ENCODE measurements around the gene ACSS2. TPM values are rescaled to one million over a fixed set of nuclear protein-coding genes. Genes with fewer than 3 reads are reported as not detected.

ACSS2 gene
- total RNA-seq, 4 donors from 2014 or later, result 68.4 to 112 (median 94.3) TPM

DNA sequence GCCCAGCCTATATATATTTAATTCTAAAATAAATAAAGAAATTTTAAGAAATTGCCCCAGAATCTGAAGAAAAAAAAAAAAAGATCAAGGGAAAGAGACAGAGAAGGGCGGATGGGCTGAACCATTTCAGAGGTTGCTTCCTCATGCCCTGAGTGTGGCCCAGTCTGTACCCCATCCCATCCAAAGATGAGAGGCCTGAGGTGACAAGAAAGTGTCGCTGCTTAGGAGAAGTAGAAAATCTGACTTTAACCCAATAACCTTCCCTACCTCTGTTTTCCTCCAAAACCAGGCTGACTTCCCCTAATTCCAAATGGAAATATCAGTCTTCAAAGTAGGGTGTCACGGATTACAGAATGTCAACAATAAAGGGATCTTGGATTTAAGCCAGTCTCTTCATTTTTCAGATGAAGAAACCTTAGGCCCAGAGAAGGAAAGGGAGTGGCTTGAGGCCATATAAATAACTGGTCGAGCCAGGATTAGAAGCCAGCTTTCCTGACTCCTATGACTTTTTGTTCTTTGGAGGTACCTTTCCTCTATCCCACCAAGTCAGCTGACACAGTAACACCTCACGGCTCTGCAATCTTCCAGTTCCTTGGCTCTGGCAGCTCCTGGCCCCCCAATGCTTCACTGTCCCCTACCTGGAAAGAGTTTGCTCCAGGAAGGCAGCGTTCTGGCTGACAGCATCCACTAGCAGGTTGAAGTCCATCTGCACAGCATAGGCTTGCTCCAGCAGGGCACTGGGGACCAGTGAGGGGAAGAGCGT, 69.1 kb downstream of the ACSS2 start:
- TF ChIP-seq EP300 (IDR thresholded peaks at IDR 0.05) (no peak), POLR2A (IDR thresholded peaks at IDR 0.05) (no peak)
- TF ChIP-seq, protein P1, sequence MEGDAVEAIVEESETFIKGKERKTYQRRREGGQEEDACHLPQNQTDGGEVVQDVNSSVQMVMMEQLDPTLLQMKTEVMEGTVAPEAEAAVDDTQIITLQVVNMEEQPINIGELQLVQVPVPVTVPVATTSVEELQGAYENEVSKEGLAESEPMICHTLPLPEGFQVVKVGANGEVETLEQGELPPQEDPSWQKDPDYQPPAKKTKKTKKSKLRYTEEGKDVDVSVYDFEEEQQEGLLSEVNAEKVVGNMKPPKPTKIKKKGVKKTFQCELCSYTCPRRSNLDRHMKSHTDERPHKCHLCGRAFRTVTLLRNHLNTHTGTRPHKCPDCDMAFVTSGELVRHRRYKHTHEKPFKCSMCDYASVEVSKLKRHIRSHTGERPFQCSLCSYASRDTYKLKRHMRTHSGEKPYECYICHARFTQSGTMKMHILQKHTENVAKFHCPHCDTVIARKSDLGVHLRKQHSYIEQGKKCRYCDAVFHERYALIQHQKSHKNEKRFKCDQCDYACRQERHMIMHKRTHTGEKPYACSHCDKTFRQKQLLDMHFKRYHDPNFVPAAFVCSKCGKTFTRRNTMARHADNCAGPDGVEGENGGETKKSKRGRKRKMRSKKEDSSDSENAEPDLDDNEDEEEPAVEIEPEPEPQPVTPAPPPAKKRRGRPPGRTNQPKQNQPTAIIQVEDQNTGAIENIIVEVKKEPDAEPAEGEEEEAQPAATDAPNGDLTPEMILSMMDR (IDR thresholded peaks at IDR 0.05), result no peak
- no peak overlapping the region for H3K27ac ChIP-seq
- no peaks in the 10 kb centered on the region for H3K4me1 ChIP-seq
- no peak for DNase-seq (ENCODE audit: low spot score in 2 of 2)
- H3K4me3 ChIP-seq, result no peak overlapping the region
- no peaks in the 10 kb centered on the region for H3K27me3 ChIP-seq
- peaks cover 0 to 64% (median 7%) of the 10 kb centered on the region in 3 donors for H3K36me3 ChIP-seq
- 82 to 86% methylated on average over 7 of the region's 7 CpGs for WGBS, 2 donors
- no peaks in the 10 kb centered on the region for H3K9me3 ChIP-seq

DNA sequence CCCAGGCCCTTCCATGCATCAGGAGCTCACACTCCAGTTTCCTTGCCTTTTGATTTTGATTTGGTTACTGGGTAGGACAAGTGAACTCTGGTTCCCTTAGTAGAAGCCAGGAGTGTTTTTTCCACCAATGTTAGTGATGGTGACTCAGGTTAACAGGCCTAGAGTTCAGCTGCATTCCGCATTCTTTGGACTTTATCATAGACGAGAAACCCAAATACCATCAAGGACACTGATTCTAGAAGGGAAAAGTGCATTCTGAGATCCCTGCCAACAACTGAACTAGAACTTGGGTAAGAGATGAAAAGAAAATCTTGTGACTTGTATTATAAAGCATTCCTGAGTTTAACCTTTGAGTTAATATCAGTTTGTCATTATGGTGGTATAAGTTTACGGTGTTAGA, 70.2 kb downstream of the ACSS2 start:
- H3K9me3 ChIP-seq, result no peaks in the 10 kb centered on the region
- H3K4me3 ChIP-seq, result no peak overlapping the region
- 88 to 94% methylated on average over 3 of the region's 3 CpGs for WGBS, 2 donors
- H3K27ac ChIP-seq, result no peak overlapping the region
- no peak for DNase-seq (ENCODE audit: low spot score in 2 of 2)
- H3K36me3 ChIP-seq, result peaks cover 0 to 62% (median 7%) of the 10 kb centered on the region in 3 donors
- H3K4me1 ChIP-seq, result no peaks in the 10 kb centered on the region
- H3K27me3 ChIP-seq, result no peaks in the 10 kb centered on the region
- TF ChIP-seq POLR2A (IDR thresholded peaks at IDR 0.05), result no peak
- TF ChIP-seq EP300 (IDR thresholded peaks at IDR 0.05), result no peak
- TF ChIP-seq, protein P1 (IDR thresholded peaks at IDR 0.05), result no peak

DNA sequence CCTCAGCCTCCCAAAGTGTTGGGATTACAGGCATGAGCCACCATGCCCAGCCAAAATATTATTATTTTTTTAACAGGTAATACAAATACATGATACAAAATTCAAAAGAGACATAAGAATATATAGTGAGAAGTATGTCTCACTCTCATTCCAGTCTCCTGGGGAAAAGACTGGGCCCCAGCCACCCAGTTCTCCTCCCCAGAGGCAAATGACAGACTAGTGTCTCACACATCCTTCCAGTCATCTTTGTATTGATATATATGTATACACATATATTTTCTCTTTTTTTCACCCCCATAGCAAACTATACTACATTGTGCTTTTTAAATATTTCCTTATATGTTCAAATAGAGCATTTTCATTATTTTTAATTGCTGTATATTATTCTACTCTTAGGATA, 70.9 kb downstream of the ACSS2 start:
- no peaks in the 10 kb centered on the region for H3K27me3 ChIP-seq
- no peak for TF ChIP-seq POLR2A (IDR thresholded peaks at IDR 0.05)
- no peak for TF ChIP-seq EP300 (IDR thresholded peaks at IDR 0.05)
- TF ChIP-seq, protein P1 (IDR thresholded peaks at IDR 0.05), result no peak
- H3K27ac ChIP-seq, result no peak overlapping the region
- H3K36me3 ChIP-seq, result peaks cover 0 to 58% (median 4%) of the 10 kb centered on the region in 3 donors
- H3K4me1 ChIP-seq, result no peaks in the 10 kb centered on the region
- DNase-seq (ENCODE audit: low spot score in 2 of 2), result no peak
- no peaks in the 10 kb centered on the region for H3K9me3 ChIP-seq
- no peak overlapping the region for H3K4me3 ChIP-seq

DNA sequence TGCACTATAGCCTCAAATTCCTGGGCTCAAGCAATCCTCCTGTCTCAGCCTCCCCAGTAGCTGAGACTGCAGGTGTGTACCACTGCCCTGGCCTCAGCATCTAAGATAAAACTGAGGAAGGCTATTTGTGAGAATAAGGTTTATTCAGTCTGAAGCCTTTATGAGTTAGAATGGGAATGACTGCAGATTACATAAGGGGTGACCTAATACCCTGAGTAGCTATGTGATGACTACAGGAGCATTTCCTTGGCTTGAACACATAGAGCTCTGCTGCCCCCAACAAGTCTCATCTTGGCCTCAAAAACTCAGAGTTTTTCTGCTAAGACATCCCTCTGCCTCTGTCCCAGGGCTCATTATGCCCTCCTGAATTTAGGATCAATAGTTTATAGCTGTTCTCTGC, 71.6 kb downstream of the ACSS2 start:
- TF ChIP-seq, protein P1 (IDR thresholded peaks at IDR 0.05), result no peak
- TF ChIP-seq POLR2A (IDR thresholded peaks at IDR 0.05) (no peak), EP300 (IDR thresholded peaks at IDR 0.05) (no peak)
- Histone ChIP-seq H3K4me3 (no peak overlapping the region), H3K27me3 (no peaks in the 10 kb centered on the region), H3K9me3 (no peaks in the 10 kb centered on the region), H3K4me1 (no peaks in the 10 kb centered on the region), H3K36me3 (peaks cover 0 to 51% (median 0%) of the 10 kb centered on the region in 3 donors), H3K27ac (no peak overlapping the region)
- no peak for DNase-seq (ENCODE audit: low spot score in 2 of 2)

DNA sequence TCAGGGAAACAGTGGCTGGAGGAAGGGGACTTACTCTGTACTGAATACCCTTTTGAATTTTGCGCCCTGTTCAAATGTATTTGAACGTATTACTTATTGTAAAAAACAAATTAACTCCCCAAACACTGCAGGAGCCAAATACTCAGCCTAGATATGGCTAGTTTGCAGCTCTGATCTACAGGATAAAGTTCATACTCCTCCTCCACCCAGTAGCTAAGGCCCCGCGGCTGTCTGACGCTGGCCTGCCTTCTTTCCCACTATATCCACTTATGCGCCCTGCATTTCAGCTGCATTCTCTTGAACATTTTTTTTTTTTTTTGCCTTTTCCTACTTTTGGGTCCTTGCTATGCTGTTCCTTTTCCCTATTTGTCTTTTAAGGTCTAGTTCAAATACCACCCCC, 72.7 kb downstream of the ACSS2 start:
- WGBS, 2 donors, result 87 to 95% methylated on average over 6 of the region's 6 CpGs
- H3K4me3 ChIP-seq, result no peak overlapping the region
- H3K27me3 ChIP-seq, result no peaks in the 10 kb centered on the region
- TF ChIP-seq, protein P1 (IDR thresholded peaks at IDR 0.05), result no peak
- TF ChIP-seq EP300 (IDR thresholded peaks at IDR 0.05) (no peak), POLR2A (IDR thresholded peaks at IDR 0.05) (no peak)
- no peaks in the 10 kb centered on the region for H3K4me1 ChIP-seq
- H3K27ac ChIP-seq, result no peak overlapping the region
- no peaks in the 10 kb centered on the region for H3K9me3 ChIP-seq
- no peak for DNase-seq (ENCODE audit: low spot score in 2 of 2)
- peaks cover 0 to 41% (median 0%) of the 10 kb centered on the region in 3 donors for H3K36me3 ChIP-seq

Measured in tibial nerve (tissue), 4 donors.